GM12892 (cell line): ENCODE measurements around the gene RFC1.

ENCODE experiments used
- POLR2A ChIP-seq: IDR thresholded peaks from 2 replicates; pipeline ENCODE4 v1.6.1; 2011; ENCODE audit warnings: low read depth, low read length, control low read depth
- POLR2AphosphoS5 ChIP-seq: IDR thresholded peaks from 2 replicates; pipeline ENCODE4 v1.6.1; 2011; ENCODE audit warnings: low read depth, low read length, control low read depth

- TF ChIP-seq POLR2AphosphoS5 (no peak), POLR2A (no peak)
Measured at GRCh38 chr4:39319676-39320075, 46.5 kb downstream of the RFC1 start.
